ENCODE measurements around the gene GPR22.

The GPR22 gene

DNA sequence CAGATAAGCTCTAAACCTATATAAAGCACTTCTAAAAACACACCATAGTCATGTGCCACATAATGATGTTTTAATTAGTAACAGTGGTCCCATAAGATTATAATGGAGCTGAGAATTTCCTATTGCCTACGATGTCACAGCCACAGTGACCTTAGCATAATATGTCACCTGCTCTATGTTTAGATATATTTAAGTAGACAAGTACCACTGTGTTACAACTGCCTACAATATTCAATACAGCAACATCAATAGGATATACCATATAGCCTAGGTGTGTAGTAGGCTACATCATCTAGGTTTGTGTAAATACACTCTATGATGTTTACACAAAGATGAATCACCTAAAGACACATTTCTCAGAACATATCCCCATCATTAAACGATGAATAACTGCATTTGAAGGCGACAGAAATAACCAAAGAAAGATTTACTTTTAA lies 24.5 kb downstream of the GPR22 start:
- no peak overlapping the region for H3K4me3 ChIP-seq (replicated peaks; ENCODE audit: insufficient read depth, low read length)
- H3K27me3 ChIP-seq (ENCODE audit: insufficient read depth, poor library complexity, severe bottlenecking) = no peaks in the 10 kb centered on the region
- DNase-seq (ENCODE audit: low read depth in 1 of 2, low spot score in 1 of 2) = no peak
- TF ChIP-seq REST (IDR thresholded peaks at IDR 0.05; ENCODE audit: insufficient replicate concordance, low read depth) (no peak), POLR2AphosphoS5 (IDR thresholded peaks at IDR 0.05; ENCODE audit: low read depth) (no peak), GABPA (IDR thresholded peaks at IDR 0.05; ENCODE audit: low read depth) (no peak), SPI1 (IDR thresholded peaks at IDR 0.05; ENCODE audit: borderline replicate concordance, low read depth) (no peak)
- TF ChIP-seq, protein P1, sequence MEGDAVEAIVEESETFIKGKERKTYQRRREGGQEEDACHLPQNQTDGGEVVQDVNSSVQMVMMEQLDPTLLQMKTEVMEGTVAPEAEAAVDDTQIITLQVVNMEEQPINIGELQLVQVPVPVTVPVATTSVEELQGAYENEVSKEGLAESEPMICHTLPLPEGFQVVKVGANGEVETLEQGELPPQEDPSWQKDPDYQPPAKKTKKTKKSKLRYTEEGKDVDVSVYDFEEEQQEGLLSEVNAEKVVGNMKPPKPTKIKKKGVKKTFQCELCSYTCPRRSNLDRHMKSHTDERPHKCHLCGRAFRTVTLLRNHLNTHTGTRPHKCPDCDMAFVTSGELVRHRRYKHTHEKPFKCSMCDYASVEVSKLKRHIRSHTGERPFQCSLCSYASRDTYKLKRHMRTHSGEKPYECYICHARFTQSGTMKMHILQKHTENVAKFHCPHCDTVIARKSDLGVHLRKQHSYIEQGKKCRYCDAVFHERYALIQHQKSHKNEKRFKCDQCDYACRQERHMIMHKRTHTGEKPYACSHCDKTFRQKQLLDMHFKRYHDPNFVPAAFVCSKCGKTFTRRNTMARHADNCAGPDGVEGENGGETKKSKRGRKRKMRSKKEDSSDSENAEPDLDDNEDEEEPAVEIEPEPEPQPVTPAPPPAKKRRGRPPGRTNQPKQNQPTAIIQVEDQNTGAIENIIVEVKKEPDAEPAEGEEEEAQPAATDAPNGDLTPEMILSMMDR (IDR thresholded peaks at IDR 0.05; ENCODE audit: insufficient read depth, low read length) = no peak
- no peak overlapping the region for H3K27ac ChIP-seq (replicated peaks)

DNA sequence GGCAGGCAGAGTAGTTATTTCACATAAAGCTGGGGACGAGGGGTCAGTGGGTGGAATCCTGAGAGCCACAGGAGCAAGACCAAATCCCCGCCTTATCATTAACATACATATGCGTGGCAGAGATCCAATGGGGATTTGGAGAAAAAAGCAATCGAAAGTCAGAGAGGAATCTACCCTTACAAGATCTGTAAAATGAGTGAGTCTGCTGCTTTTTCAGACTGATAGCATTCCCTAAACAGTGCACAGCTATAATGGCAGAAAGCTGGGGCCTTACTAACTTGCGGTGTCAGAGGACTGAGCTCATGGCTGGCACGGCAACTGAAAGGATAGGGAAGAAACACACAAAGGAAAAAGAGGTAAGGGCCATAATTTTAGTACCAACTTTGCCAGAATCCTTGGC lies 25.0 kb downstream of the GPR22 start:
- TF ChIP-seq GABPA (IDR thresholded peaks at IDR 0.05; ENCODE audit: low read depth) (no peak), POLR2AphosphoS5 (IDR thresholded peaks at IDR 0.05; ENCODE audit: low read depth) (no peak), SPI1 (IDR thresholded peaks at IDR 0.05; ENCODE audit: borderline replicate concordance, low read depth) (no peak), REST (IDR thresholded peaks at IDR 0.05; ENCODE audit: insufficient replicate concordance, low read depth) (no peak)
- TF ChIP-seq, protein P1 (IDR thresholded peaks at IDR 0.05; ENCODE audit: insufficient read depth, low read length) = no peak
- no peak overlapping the region for H3K4me3 ChIP-seq (replicated peaks; ENCODE audit: insufficient read depth, low read length)
- DNase-seq (ENCODE audit: low read depth in 1 of 2, low spot score in 1 of 2) = no peak
- H3K27me3 ChIP-seq (ENCODE audit: insufficient read depth, poor library complexity, severe bottlenecking) = no peaks in the 10 kb centered on the region
- no peak overlapping the region for H3K27ac ChIP-seq (replicated peaks)

- no peaks in the 10 kb centered on the region for H3K27me3 ChIP-seq (ENCODE audit: insufficient read depth, poor library complexity, severe bottlenecking)
- TF ChIP-seq SPI1 (IDR thresholded peaks at IDR 0.05; ENCODE audit: borderline replicate concordance, low read depth) = no peak
- TF ChIP-seq GABPA (IDR thresholded peaks at IDR 0.05; ENCODE audit: low read depth) = no peak
- no peak for TF ChIP-seq REST (IDR thresholded peaks at IDR 0.05; ENCODE audit: insufficient replicate concordance, low read depth)
- no peak for TF ChIP-seq POLR2AphosphoS5 (IDR thresholded peaks at IDR 0.05; ENCODE audit: low read depth)
- TF ChIP-seq, protein P1 (IDR thresholded peaks at IDR 0.05; ENCODE audit: insufficient read depth, low read length) = no peak
- no peak overlapping the region for H3K27ac ChIP-seq (replicated peaks)
Measured at GRCh38 chr7:107495516-107495915, 25.7 kb downstream of the GPR22 start.

More at GRCh38 chr7:107495516-107495915, 25.7 kb downstream of the GPR22 start:
- no peak for DNase-seq (ENCODE audit: low read depth in 1 of 2, low spot score in 1 of 2)
- no peak overlapping the region for H3K4me3 ChIP-seq (replicated peaks; ENCODE audit: insufficient read depth, low read length)

Data from HL-60 (cell line).